Kidney epithelial cell (primary cell): Measurements from ENCODE around the gene GGCT. TPM values are rescaled to one million over a fixed set of nuclear protein-coding genes. Genes with fewer than 3 reads are reported as not detected.
A peak's percentile ranks its signal among the peaks of the same experiment; 100 is the strongest.
"Not testable (repeated sequence)": the region's sequence is repeated elsewhere in the genome, so short reads cannot be mapped to it uniquely, and the experiment has no call there.

ENCODE experiments used
- DNase-seq: peaks from one replicate; pipeline ENCODE4 v3.0.0-alpha.2; 2010; ENCODE audit warnings: low read depth
- H3K27me3 ChIP-seq: 2 replicates; pipeline ENCODE4 v1.6.0; 2011; ENCODE audit warnings: low read length; ENCODE audit not compliant: control insufficient read depth, insufficient read depth
- H3K36me3 ChIP-seq: 2 replicates; pipeline ENCODE4 v1.5.1; 2011; ENCODE audit warnings: low read length; ENCODE audit not compliant: control insufficient read depth, insufficient read depth
- H3K4me3 ChIP-seq: 2 replicates; pipeline ENCODE4 v1.5.1; 2011; ENCODE audit warnings: low read depth, mild to moderate bottlenecking, control low read depth, low read length
- total RNA-seq: library from RNA; depleted of rRNA; stranded (reverse); fragments of >200 nt; gene quantifications from 2 replicates; pipeline ENCODE4 v1.2.3, GENCODE V29; 2015
- TF ChIP-seq, protein P1 (sequence below): IDR thresholded peaks from 2 replicates; pipeline ENCODE4 v1.5.1; 2011; ENCODE audit warnings: mild to moderate bottlenecking, moderate library complexity, low read length, control low read depth, inconsistent platforms; ENCODE audit not compliant: insufficient read depth, poor library complexity, severe bottlenecking

The GGCT gene
- total RNA-seq, 1 donor from 2014 or later, result 37.8 TPM

DNA sequence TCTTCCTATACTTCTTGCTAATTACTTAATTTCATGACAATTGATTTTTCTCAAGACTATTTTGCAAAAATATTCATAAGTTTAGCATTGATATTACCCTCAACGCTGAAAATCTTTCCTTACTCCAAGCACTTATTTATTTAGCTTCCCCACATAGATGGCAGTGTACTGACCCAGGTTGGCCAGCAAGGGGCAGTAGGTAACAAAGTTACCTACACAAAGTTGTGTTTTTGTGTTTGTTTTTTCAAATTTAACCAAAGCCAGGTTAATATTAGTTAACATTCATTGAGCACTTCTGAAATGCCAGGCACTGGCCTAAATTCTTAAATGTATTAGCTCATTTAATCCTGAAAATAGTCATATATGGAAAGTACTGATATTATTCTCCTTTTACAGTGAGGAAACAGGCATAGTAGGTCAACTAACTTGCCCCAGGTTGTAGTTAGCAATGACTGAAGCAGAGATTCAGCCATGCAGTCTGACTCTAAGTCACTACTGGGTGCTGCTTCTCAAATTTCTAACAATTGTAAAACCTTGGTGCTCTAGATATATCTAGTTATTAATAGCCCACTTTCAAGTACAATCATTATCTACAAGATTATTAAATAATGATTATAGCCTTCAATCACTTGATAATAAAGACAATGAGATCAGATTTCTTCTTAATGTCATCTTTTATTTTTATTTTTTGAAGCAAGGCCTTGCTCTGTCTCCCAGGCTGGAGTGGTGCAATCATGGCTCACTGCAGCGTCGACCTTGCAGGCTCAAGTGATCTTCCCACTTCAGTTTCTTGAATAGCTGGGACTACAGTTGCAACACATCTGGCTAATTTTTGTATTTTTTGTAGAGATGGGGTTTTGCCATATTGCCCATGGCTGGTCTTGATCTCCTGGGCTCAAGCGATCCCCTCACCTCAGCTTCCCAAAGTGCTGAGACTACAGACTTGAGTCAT lies 5.8 kb upstream of the GGCT start:
- DNase-seq, result no peak

DNA sequence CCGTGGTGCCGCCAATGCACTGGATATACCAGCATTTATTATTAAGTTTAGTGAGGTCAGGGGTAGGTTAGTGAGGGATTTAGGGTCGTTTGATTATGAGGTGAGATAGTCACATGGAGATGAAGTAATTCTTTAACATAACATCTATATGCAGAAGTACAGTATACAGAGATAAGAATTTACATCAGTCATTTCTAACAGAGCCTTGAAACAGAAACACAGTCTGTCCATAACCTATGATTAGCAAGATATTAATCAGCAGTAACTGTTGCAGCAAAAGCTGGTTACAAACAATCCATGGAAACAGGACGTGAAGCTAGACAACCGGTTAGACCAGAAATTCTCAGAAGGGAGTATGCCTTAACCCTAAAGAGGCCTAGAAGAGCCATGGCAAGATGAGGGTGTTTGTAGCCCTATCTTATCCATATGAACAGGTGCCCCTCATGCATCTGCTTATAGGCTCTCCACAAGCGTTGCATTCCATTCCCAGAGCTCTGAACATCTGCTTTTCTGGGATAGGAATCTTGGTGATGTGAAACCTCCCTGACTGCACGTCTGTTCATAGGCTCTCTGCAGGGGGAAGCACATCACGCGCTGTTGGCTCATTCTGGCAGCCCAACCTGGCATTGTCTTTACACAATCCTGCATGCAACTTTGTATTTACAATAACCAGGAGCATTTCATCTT lies 4.7 kb upstream of the GGCT start:
- not testable (repeated sequence) for DNase-seq, H3K4me3 ChIP-seq, H3K27me3 ChIP-seq, H3K36me3 ChIP-seq

More for the DNA sequence above, 5.8 kb upstream of the GGCT start:
- Histone ChIP-seq H3K27me3 (no peaks in the 10 kb centered on the region), H3K4me3 (no peak overlapping the region), H3K36me3 (no peaks in the 10 kb centered on the region)
- TF ChIP-seq, protein P1, sequence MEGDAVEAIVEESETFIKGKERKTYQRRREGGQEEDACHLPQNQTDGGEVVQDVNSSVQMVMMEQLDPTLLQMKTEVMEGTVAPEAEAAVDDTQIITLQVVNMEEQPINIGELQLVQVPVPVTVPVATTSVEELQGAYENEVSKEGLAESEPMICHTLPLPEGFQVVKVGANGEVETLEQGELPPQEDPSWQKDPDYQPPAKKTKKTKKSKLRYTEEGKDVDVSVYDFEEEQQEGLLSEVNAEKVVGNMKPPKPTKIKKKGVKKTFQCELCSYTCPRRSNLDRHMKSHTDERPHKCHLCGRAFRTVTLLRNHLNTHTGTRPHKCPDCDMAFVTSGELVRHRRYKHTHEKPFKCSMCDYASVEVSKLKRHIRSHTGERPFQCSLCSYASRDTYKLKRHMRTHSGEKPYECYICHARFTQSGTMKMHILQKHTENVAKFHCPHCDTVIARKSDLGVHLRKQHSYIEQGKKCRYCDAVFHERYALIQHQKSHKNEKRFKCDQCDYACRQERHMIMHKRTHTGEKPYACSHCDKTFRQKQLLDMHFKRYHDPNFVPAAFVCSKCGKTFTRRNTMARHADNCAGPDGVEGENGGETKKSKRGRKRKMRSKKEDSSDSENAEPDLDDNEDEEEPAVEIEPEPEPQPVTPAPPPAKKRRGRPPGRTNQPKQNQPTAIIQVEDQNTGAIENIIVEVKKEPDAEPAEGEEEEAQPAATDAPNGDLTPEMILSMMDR, result peak; percentile 74

DNA sequence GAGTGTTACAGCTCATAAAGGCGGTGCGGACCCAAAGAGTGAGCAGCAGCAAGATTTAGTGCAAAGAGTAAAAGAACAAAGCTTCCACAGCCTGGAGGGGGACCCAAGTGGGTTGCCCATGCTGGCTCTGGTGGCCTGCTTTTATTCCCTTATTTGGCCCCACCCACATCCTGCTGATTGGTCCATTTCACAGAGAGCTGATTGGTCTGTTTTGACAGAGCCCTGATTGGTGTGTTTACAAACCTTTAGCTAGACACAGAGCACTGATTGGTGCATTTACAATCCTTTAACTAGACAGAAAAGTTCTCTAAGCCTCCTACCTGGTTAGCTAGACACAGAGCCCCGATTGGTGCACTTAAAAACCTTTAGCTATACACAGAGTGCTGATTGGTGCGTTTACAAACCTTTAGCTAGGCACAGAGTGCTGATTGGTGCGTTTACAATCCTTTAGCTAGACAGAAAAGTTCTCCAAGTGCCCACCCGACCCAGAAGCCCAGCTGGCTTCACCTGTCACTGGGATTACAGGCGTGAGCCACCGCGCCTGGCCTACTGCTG lies 2.8 kb upstream of the GGCT start:
- H3K4me3 ChIP-seq, H3K36me3 ChIP-seq, DNase-seq, H3K27me3 ChIP-seq: not testable (repeated sequence)

DNA sequence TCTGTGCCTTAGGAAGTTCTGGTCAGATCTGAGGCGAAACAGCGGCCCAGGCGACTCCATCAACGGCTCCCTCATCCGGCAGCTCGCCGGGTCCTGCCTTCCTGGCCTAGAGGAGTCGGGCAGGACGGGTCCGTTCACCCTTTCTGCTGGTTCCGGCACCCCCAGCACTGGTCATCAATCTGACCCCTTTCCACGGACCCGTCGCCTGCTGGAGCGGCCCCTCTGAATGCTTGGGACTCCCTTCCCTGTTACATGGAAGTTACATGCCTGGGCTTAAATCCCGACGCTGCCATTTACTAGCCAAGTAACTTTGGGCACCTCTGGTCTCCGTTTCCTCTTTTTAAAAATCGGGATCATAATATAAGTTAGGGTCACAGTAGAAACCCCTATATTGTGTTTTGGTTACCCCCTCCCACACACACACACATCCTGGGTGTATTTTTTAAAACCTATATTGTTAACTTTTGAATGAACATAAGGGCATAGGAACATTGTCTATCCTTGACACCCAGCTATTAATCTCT lies 607 bp upstream of the GGCT start:
- Histone ChIP-seq H3K4me3 (peak overlapping the region; percentile 94), H3K36me3 (no peaks in the 10 kb centered on the region), H3K27me3 (no peaks in the 10 kb centered on the region)
- no peak for DNase-seq
- TF ChIP-seq, protein P1, result no peak

GRCh38 chr7:30503274-30504212 lies 1.1 kb downstream of the GGCT start:
- no peak for DNase-seq

More at GRCh38 chr7:30503274-30504212, 1.1 kb downstream of the GGCT start:
- Histone ChIP-seq H3K27me3 (no peaks in the 10 kb centered on the region), H3K4me3 (peak overlapping the region; percentile 94), H3K36me3 (no peaks in the 10 kb centered on the region)
- TF ChIP-seq, protein P1, result no peak
